Measurements from ENCODE around the gene QKI.

GRCh38 chr6:163437466-163437865 lies 22.9 kb downstream of the QKI start:
- TF ChIP-seq CTCF (IDR thresholded peaks at IDR 0.05; ENCODE audit: insufficient read depth, low read depth, low read length): no peak
- TF ChIP-seq EZH2 (IDR thresholded peaks at IDR 0.05; ENCODE audit: insufficient read depth, low read length): no peak
